CD4-positive, alpha-beta T cell (primary cell): ENCODE results near the gene FASTK. TPM values are rescaled to one million over a fixed set of nuclear protein-coding genes. Genes with fewer than 3 reads are reported as not detected.
A peak's percentile ranks its signal among the peaks of the same experiment; 100 is the strongest.

Source experiments
- ATAC-seq: fragments of 200-7000 bp; cut with Tn5 transposase; one replicate; pipeline ENCODE4 v1.10.0; 2022; ENCODE audit warnings: mild to moderate bottlenecking; ENCODE audit not compliant: poor library complexity
- CTCF ChIA-PET: fragments of 350-600 bp; sonication (Branson Sonifier 250); formaldehyde crosslinking; loops from one replicate; lab custom pipeline; 2021; ENCODE audit warnings: antibody characterized with exemption, inconsistent platforms; lab: Charles Lee
- POLR2A ChIA-PET: fragments of 350-600 bp; sonication (Branson Sonifier 250); formaldehyde crosslinking; loops from one replicate; lab custom pipeline; 2021; ENCODE audit warnings: antibody characterized with exemption, inconsistent platforms; lab: Charles Lee
- DNase-seq, 14 experiments: peaks; one replicate each; pipeline ENCODE4 v3.0.0-alpha.2; 2013 to 2020; ENCODE audit warnings: mixed read lengths in 2 of 14
- H3K27ac ChIP-seq, 2 donors: one replicate each; pipeline versions ENCODE4 v1.5.1 to v1.7.0; 2013; ENCODE audit warnings: low read length in 2 of 2, low read depth in 1 of 2, mild to moderate bottlenecking in 1 of 2
- H3K27me3 ChIP-seq, 2 experiments: 1 replicate in 1 of 2; 2 replicates in 1 of 2; pipeline versions ENCODE4 v1.6.1 to v1.7.0; 2013; ENCODE audit warnings: low read length in 2 of 2, control low read depth in 1 of 2, mild to moderate bottlenecking in 1 of 2, moderate library complexity in 1 of 2; ENCODE audit not compliant: insufficient read depth in 2 of 2, control insufficient read depth in 1 of 2
- H3K36me3 ChIP-seq: one replicate; pipeline ENCODE4 v1.6.1; 2013; ENCODE audit warnings: low read length, control low read depth; ENCODE audit not compliant: insufficient read depth
- H3K4me1 ChIP-seq: one replicate; pipeline ENCODE4 v1.6.1; 2013; ENCODE audit warnings: low read length, control low read depth; ENCODE audit not compliant: insufficient read depth
- H3K4me3 ChIP-seq: one replicate; pipeline ENCODE4 v1.5.1; 2013; ENCODE audit warnings: mild to moderate bottlenecking, low read length, moderate library complexity
- H3K9me3 ChIP-seq, 2 experiments: 1 replicate in 1 of 2; 2 replicates in 1 of 2; pipeline versions ENCODE4 v1.6.1 to v1.7.0; 2013; ENCODE audit warnings: low read length in 2 of 2, mild to moderate bottlenecking in 2 of 2, control low read depth in 1 of 2, moderate library complexity in 1 of 2; ENCODE audit not compliant: control insufficient read depth in 1 of 2, insufficient read depth in 1 of 2
- H3K27ac Mint-ChIP-seq: one replicate; pipeline ENCODE4 v1.8.0; 2020; ENCODE audit warnings: mixed read lengths
- H3K27me3 Mint-ChIP-seq: one replicate; pipeline ENCODE4 v1.8.0; 2021; ENCODE audit warnings: mixed read lengths
- H3K36me3 Mint-ChIP-seq: one replicate; pipeline ENCODE4 v1.8.0; 2021; ENCODE audit warnings: low read depth, mixed read lengths
- H3K4me1 Mint-ChIP-seq: one replicate; pipeline ENCODE4 v1.8.0; 2021; ENCODE audit warnings: low read depth, mixed read lengths
- H3K4me3 Mint-ChIP-seq: one replicate; pipeline ENCODE4 v1.8.0; 2020; ENCODE audit warnings: mild to moderate bottlenecking, mixed read lengths
- H3K9me3 Mint-ChIP-seq: one replicate; pipeline ENCODE4 v1.8.0; 2020; ENCODE audit warnings: mixed read lengths
- intact Hi-C, 2 experiments: fragments of 100-400 bp; cut with DNase I in 1 of 2; cut with micrococcal nuclease in 1 of 2; formaldehyde crosslinking; loops; one replicate each; pipeline versions ENCODE4 v1.15.1 to v1.9.0; 2023 to 2025; cut with DNase I, micrococcal nuclease
- total RNA-seq, 174 experiments: library from RNA in 2 of 174; stranded (reverse) in 2 of 174; gene quantifications; one replicate each; pipeline ENCODE4 v1.2.3 and lab custom pipeline; 2021 to 2026
- TF ChIP-seq, protein P1 (sequence below): fragments of 200-600 bp; IDR thresholded peaks from one replicate; pipeline ENCODE4 v1.8.0; 2022; ENCODE audit warnings: antibody characterized with exemption, mild to moderate bottlenecking

Gene FASTK
- total RNA-seq, 2 experiments from 2014 or later = 82.2 to 84.2 TPM

- CTCF ChIA-PET = no interaction called here
- no peak for ATAC-seq
- POLR2A ChIA-PET = interaction anchor here (1.5 to 2.8 kb wide), 4 partner anchors 24 to 43 kb away, joined by 5 to 17 read pairs (median 13); partner anchors contain the start of genes ABCB8, FASTK and TMUB1
- Mint-ChIP-seq H3K27me3 (no peaks in the 10 kb centered on the region), H3K36me3 (peaks cover 5% of the 10 kb centered on the region), H3K4me1 (peaks cover 48% of the 10 kb centered on the region), H3K27ac (no peak overlapping the region), H3K9me3 (no peaks in the 10 kb centered on the region), H3K4me3 (peak overlapping the region; percentile 96)
- H3K4me1 ChIP-seq = peaks cover 56% of the 10 kb centered on the region
- no peaks in the 10 kb centered on the region for H3K27me3 ChIP-seq
- TF ChIP-seq, protein P1, sequence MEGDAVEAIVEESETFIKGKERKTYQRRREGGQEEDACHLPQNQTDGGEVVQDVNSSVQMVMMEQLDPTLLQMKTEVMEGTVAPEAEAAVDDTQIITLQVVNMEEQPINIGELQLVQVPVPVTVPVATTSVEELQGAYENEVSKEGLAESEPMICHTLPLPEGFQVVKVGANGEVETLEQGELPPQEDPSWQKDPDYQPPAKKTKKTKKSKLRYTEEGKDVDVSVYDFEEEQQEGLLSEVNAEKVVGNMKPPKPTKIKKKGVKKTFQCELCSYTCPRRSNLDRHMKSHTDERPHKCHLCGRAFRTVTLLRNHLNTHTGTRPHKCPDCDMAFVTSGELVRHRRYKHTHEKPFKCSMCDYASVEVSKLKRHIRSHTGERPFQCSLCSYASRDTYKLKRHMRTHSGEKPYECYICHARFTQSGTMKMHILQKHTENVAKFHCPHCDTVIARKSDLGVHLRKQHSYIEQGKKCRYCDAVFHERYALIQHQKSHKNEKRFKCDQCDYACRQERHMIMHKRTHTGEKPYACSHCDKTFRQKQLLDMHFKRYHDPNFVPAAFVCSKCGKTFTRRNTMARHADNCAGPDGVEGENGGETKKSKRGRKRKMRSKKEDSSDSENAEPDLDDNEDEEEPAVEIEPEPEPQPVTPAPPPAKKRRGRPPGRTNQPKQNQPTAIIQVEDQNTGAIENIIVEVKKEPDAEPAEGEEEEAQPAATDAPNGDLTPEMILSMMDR = no peak
- peak in 1 of 14 experiments; percentile 44 for DNase-seq
- peaks cover 4% of the 10 kb centered on the region for H3K36me3 ChIP-seq
- no peak overlapping the region for H3K27ac ChIP-seq
- H3K4me3 ChIP-seq = peak overlapping the region; percentile 89
- intact Hi-C loops = loop anchor here (1.0 to 10.0 kb wide), 4 partner anchors 28 to 1342 kb away; partner anchors contain the start of gene ZNF467 (in 1 of the 2)
- no peaks in the 10 kb centered on the region for H3K9me3 ChIP-seq
Observed at GRCh38 chr7:151056666-151057505, 23.7 kb downstream of the FASTK start.

- Histone ChIP-seq H3K9me3 (no peaks in the 10 kb centered on the region), H3K27me3 (no peaks in the 10 kb centered on the region), H3K4me1 (peaks cover 57% of the 10 kb centered on the region), H3K27ac (no peak overlapping the region), H3K4me3 (no peak overlapping the region), H3K36me3 (no peaks in the 10 kb centered on the region)
- Mint-ChIP-seq H3K36me3 (peaks cover 5% of the 10 kb centered on the region), H3K4me1 (peaks cover 42% of the 10 kb centered on the region), H3K4me3 (peak overlapping the region; percentile 96), H3K27me3 (no peaks in the 10 kb centered on the region), H3K27ac (no peak overlapping the region), H3K9me3 (no peaks in the 10 kb centered on the region)
- intact Hi-C loops = loop anchor here (5.0 to 10.0 kb wide), 3 partner anchors 39 to 1341 kb away; partner anchors contain the start of gene ZNF467 (in 1 of the 2)
- POLR2A ChIA-PET = no interaction called here
- ATAC-seq = no peak
- DNase-seq = no peak
- TF ChIP-seq, protein P1 = no peak
- CTCF ChIA-PET = no interaction called here
Observed at GRCh38 chr7:151056283-151056665, 24.3 kb downstream of the FASTK start.

GRCh38 chr7:151053751-151054150, 26.9 kb downstream of the FASTK start:
- Histone ChIP-seq H3K27ac (no peak overlapping the region), H3K36me3 (no peaks in the 10 kb centered on the region), H3K4me1 (peaks cover 44% of the 10 kb centered on the region), H3K9me3 (no peaks in the 10 kb centered on the region), H3K27me3 (no peaks in the 10 kb centered on the region), H3K4me3 (no peak overlapping the region)
- peaks cover 3% of the 10 kb centered on the region for H3K36me3 Mint-ChIP-seq
- intact Hi-C loops = loop anchor here in 1 of 2 experiments (10.0 kb wide), 1 partner anchor 1339 kb away; a partner anchor contains a TSS
- H3K4me1 Mint-ChIP-seq = peaks cover 31% of the 10 kb centered on the region
- ChIA-PET POLR2A (no interaction called here), CTCF (interaction anchor here (1.2 kb wide), 1 partner anchor 26 kb away, joined by 3 read pairs; the partner anchor contains the start of gene ABCB8)
- no peaks in the 10 kb centered on the region for H3K27me3 Mint-ChIP-seq
- no peak for DNase-seq
- no peak for ATAC-seq
- no peak overlapping the region for H3K4me3 Mint-ChIP-seq
- no peak overlapping the region for H3K27ac Mint-ChIP-seq
- H3K9me3 Mint-ChIP-seq = no peaks in the 10 kb centered on the region
- TF ChIP-seq, protein P1 = no peak
